Measurements from ENCODE around the gene TRIM41.
"Not testable (repeated sequence)": the region's sequence is repeated elsewhere in the genome, so short reads cannot be mapped to it uniquely, and the experiment has no call there.

- TF ChIP-seq POLR2A (IDR thresholded peaks at IDR 0.05; ENCODE audit: low read depth, low read length); POLR2AphosphoS5 (IDR thresholded peaks at IDR 0.05; ENCODE audit: low read depth, low read length); TAF1 (IDR thresholded peaks at IDR 0.05; ENCODE audit: borderline replicate concordance, low read depth, low read length): not testable (repeated sequence)
Observed at GRCh38 chr5:181267291-181267904, 44.3 kb downstream of the TRIM41 start.

Data from GM12892 (cell line).